GM21786 (cell line): Measurements from ENCODE around the gene TAF7.
"Not testable (repeated sequence)": the region's sequence is repeated elsewhere in the genome, so short reads cannot be mapped to it uniquely, and the experiment has no call there.

ENCODE experiments used
- ATAC-seq: cut with Tn5 transposase; IDR thresholded peaks from one replicate; pipeline ENCODE4 v1.9.1; 2021; ENCODE audit not compliant: unreplicated experiment

TAF7 gene

GRCh38 chr5:141340781-141341354 lies 20.3 kb upstream of the TAF7 start:
- not testable (repeated sequence) for ATAC-seq

- ATAC-seq, result no peak
Observed at GRCh38 chr5:141338538-141339306, 18.1 kb upstream of the TAF7 start, which contains the start of gene PCDHGA2. PCDHGA2 (plus strand) TSS chr5:141338760.

- ATAC-seq, result not testable (repeated sequence)
Observed at GRCh38 chr5:141332571-141332970, 12.0 kb upstream of the TAF7 start.

- peak; percentile 42 for ATAC-seq
Observed at GRCh38 chr5:141330299-141331080, 9.9 kb upstream of the TAF7 start, which contains the start of gene PCDHGA1. PCDHGA1 (plus strand) TSS chr5:141330514.

GRCh38 chr5:141328231-141328630 lies 7.6 kb upstream of the TAF7 start:
- no peak for ATAC-seq

GRCh38 chr5:141326088-141326854 lies 5.7 kb upstream of the TAF7 start:
- ATAC-seq, result peak; percentile 85

- no peak for ATAC-seq
Observed at GRCh38 chr5:141322261-141322660, 1.7 kb upstream of the TAF7 start.

- ATAC-seq, result no peak
Observed at GRCh38 chr5:141319699-141320098, 885 bp downstream of the TAF7 start.

GRCh38 chr5:141319202-141319601 lies 1.4 kb downstream of the TAF7 start:
- ATAC-seq, result no peak

- not testable (repeated sequence) for ATAC-seq
Observed at GRCh38 chr5:141316963-141317362, 3.6 kb downstream of the TAF7 start.

GRCh38 chr5:141313711-141314110 lies 6.9 kb downstream of the TAF7 start:
- ATAC-seq, result no peak

GRCh38 chr5:141306630-141307029 lies 14.0 kb downstream of the TAF7 start:
- ATAC-seq, result no peak

GRCh38 chr5:141303756-141304155 lies 16.8 kb downstream of the TAF7 start, which contains the start of gene SLC25A2:
SLC25A2 (minus strand) TSS chr5:141304049; CDS start chr5:141303865, 184 bp downstream.
- no peak for ATAC-seq

GRCh38 chr5:141298376-141298775 lies 22.2 kb downstream of the TAF7 start:
- ATAC-seq, result no peak

GRCh38 chr5:141272906-141273305 lies 47.7 kb downstream of the TAF7 start:
- no peak for ATAC-seq

GRCh38 chr5:141269195-141269594 lies 51.4 kb downstream of the TAF7 start:
- ATAC-seq, result no peak
